Nucleus accumbens (tissue), 56 donors: ENCODE data around the gene PPIL6.
A peak's percentile ranks its signal among the peaks of the same experiment; 100 is the strongest.

ENCODE experiments used
- DNase-seq, 56 donors: peaks; one replicate each; lab custom pipeline; 2025; lab: John Stamatoyannopoulos, UW

Gene PPIL6

DNA sequence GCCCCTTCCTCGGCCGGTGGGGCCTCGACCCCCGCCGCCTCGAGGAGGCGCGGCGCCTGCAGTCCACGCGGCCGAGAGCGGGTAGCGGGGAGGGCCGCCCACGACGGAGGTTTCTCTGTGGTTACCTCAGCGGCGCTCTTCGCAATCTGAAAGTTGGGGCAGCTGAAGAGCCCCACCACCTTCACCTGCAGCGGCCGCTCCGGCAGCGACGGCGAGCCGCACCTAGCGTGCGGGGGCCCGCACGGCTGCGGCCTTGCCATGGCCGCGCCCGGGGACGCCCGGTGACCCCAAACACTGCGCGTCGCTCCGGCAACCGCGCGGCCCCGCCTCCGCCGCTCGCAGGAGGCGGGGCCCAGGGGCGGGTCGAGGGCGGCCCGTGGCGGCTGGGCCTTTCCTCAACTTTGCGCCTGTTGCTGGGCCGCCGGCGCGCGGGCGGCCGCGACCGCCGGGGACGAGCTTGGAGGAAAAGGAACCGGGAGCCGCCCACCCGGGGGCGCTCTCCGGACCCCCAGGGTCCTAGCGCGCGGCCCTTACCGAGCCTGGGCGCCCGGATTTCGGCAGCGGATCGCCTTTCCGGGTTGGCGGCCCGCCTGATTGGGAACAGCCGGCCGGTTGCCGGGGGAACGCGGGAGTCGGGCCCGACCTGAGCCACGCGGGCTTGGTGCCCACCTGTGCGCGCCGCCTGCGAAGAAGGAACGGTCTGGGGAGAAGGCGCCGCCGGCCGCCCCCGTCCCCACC, at the start of gene PPIL6, which contains the start of gene SMPD2:
TSS of gene PPIL6 (minus strand) at position 298 of the 738 bp plus-strand sequence. CDS start at position 260, 38 bp downstream.
TSS of gene SMPD2 (plus strand) at position 394 of the 738 bp plus-strand sequence. CDS start 398 bp downstream, outside the sequence.
- DNase-seq = peak in 54 of 56 donors; percentile 38 to 92 (median 77)

DNA sequence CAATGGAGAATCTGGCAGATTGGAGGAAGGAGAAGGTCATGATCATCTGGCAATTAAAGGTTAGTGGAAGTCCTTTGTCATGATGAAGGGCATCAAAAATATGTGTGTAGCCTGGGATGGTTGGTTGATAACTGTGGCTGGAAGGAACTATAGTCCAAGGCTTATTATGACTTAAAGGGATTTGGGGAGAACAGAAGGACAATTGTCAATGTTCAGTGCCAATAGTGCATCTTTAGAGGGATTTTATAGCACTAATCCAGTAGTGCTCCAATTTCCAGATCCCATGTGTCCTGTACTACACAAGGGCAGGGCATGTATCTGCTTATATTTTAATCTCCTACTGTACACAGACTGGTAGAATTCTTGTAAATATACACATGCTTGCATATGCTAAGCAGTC, 47.6 kb upstream of the PPIL6 start:
- no peak for DNase-seq

DNA sequence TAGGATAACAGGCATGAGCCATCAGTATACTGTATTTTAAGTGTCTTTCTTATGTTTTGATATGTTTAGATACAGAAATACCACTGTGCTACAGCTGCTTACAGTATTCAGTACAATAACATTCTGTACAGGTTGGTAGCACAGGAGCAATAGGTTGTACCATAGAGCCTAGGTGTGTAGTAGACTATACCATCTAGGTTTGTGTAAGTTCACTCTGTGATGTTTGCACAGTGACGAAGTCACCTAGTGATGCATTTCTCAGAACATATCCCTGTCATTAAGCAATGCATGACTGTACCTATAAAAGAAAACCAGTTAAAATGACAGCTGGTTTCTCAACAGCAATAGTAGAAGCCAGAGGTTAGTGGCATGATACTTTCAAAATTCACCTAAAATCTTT, 45.6 kb upstream of the PPIL6 start:
- DNase-seq = no peak

DNA sequence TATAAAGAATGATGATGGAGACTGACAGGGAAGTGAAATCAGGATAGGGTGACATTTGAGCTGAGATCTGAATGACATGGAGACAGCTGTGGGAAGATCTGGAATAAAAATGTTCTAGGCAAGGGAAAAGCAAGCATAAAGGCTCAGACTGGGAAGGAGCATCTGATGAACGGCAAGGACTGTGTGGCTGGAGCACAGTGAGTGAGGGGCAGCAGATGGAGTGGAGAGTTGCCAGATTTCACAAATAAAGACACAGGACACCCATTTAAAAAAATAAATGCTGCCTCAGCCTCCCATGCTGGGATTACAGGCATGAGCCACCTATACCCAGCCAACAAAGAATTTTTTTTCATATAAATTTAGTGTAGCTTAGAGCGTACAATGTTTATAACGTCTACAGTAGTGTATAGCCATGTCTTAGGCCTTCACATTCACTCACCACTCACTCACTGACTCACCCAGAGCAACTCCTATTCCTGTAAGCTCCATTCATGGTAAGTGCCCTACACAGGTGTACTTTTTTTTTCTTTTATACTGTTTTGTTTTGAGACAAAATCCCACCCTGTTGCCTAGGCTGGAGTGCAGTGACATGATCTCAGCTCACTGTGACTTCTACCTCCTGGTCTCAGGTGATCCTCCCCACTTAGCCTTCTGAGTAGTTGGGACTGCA, 45.0 kb upstream of the PPIL6 start:
- DNase-seq = no peak

DNA sequence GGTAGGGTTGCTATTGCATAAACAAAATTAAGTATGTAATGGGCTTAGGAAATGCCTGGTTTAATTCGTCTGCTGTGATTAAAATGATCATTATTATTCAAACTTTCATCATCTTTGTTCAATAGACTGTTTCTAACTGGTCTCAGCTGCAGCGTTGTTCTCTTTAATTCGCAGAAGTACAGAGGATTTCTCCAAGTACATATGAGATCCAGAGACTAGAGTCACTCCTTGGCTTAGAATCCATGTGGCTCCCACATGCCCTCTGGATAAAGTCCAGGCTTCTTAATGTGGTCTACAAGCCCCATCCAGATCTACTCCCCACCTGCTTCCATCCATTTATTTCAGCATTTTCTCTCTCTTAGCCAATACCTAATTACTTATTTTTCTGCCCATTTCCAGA, 43.7 kb upstream of the PPIL6 start:
- no peak for DNase-seq

DNA sequence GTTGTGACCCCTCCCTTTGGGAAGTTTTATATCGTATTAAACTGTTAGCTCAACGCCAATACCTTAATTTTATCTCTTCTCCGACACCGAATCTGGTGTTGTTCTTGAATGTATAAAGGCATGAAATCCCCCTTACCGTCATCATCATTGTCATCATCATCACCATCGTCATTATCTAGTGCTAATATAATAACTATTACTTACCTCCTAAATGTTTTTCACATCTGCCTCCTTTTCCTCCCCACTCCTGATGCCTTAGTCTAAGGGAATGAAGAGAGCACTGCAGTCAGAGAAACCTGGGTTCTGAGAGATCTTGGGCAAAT, 43.3 kb upstream of the PPIL6 start:
- DNase-seq = no peak

DNA sequence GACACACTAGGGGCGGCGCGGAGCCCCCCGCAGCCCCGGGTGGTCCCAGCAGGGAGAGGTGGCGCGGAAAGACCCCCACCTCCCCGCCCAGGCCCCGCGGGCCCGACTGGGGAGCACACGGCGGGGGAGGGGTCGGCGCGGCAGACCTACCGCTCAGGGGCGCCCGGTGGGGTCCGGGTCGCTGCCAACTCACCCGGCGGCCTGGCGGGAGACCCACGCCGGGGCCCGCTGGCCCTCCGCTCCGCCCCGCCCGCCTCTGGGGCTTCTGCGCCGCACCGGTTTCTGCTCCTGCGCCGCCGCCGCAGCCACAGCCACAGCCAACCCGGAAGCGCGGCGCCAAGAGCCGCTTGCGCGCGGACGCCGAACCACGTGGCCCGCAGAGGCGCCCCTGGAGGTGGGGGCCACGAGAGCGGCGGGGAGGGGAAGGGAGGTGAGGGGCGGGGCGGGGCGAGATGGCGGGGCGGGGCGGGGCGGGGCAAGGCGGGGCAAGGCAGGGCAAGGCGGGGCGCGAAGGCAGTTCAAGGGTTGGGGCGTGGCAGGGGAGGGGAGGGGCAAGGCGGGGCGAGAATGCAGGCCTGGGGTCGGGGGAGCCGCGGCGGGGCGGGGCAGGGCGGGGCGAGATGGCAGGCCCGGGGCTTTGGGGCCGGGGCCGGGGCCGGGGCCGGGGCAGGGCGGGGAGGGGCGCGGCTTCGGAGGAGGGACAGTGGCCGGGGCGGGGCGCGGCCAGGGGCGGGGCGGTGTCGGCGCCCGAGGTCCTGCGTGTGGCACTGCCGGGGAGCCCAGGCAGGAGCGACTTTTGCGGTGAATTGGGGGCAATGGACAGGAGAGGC, 42.7 kb upstream of the PPIL6 start, which contains the start of gene ZBTB24:
TSS of gene ZBTB24 (minus strand) at position 315 of the 830 bp plus-strand sequence. CDS start 1,193 bp downstream, outside the sequence.
- DNase-seq = peak in 55 of 56 donors; percentile 47 to 93 (median 84)

DNA sequence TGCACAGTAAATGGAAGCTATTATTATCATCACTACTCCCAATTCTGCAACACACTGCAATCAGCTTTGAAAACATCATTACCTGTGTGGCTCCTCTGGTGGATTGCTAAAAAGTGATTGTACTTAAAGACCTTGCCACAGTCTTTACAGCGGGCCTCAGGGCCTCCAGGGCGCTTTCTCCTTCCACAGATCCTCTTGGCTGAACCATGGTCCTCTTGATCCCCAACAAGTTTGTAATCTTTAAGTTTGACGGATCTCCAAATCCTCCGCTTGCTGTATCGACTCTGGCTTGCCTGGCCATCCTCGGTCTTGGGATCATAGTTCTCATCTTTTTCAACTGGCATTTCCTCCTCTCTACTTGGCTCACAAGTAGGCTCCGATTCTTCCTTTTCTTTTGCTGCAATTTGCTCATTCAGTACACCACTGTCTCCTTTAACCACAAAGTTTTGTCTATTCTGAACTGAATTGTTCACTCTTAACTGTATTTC, 40.6 kb upstream of the PPIL6 start:
- DNase-seq = no peak

DNA sequence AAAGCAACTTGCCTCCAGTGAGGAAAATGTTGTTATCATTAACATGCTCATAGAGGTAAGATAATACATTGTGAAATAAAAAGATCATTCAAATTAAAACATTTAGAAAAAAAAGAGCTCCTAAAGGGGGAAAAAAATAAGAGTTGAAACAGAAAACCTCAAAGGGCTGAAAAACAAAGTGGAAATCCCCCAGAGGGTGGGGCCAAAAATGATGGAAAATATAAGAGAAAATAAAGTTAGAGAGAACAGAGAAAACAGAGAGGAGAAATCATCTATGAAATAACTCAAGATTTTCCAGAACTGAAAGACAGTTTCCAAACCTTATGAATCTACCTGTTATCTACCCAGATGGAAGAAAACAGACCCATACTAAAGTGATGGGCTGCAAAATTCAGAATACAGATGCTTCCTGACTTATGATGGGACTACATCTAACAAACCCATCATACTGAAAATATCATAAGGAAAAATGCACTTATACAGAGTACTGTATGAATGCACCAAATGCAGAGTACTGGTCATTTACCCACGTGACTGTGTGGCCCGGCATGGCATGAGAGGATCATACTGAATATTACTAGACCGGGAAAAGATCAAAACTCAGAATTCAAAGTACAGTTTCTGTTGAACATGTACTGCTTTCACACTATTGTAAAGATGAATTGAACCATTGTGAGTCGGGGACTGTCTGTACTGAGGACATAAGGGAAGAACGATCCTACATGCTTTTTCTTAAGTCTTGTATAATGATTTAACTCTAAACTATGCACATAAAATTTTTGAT, 38.6 kb upstream of the PPIL6 start:
- DNase-seq = no peak

DNA sequence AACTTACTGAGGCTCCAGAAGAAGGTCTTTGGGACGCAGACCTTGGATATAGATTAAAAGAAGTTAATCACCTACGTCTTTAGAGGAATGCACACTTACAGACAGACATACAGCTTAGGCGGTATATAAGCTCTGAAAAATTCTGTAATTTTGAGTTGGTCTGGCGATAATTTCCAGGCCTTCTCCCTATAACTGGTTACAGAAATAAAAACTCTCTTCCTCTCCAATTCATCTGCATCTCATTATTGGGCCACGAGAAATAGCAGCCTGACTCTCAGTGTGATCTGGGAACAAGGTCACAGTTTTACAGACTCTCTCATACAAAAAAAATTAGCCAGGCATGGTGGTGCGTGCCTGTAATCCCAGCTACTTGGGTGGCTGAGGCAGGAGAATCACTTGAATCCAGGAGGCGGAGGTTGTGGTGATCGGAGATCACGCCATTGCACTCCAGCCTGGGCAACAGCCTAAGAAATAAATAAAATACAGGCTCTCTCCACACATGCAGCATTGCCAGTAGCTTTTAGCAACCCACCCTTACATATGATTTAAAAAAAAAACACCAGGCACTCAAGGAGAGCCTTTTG, 37.9 kb upstream of the PPIL6 start:
- DNase-seq = no peak

DNA sequence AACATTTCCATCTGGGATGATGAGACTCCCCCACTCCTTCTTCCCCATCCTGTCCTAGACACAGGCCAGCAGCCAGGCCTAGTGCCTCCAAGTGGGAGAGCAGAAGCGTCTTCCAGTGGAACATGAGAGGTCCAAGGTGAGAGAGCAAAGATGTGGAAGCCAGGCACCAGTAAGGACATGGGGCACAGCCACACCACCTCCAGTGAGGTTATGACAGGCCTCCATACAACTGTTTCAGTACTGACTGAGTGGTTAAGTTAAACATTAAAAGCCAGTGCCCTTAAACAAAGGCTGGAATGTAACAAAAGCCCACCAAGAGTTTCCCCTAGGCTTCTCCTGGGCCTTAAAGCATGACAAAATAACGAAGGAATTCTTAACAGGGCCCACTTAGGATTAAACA, 37.3 kb upstream of the PPIL6 start:
- DNase-seq = no peak

DNA sequence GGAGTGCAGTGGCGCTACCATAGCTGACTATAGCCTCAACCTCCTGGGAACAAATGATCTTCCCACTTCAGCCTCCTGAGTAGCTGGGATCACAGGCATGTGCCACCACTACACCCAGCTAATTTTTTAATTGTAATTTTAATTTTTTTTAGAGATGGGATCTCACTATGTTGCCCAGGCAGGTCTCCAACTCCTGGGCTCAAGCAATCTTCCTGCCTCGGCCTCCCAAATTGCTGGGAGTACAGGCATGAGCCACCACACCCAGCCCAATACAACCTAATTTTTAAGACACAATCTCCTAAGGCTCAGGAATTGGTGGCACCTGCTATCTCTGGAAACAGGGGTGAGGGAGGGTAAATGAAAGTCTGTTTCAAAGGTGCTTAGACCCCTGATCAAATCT, 36.8 kb upstream of the PPIL6 start:
- DNase-seq = no peak

DNA sequence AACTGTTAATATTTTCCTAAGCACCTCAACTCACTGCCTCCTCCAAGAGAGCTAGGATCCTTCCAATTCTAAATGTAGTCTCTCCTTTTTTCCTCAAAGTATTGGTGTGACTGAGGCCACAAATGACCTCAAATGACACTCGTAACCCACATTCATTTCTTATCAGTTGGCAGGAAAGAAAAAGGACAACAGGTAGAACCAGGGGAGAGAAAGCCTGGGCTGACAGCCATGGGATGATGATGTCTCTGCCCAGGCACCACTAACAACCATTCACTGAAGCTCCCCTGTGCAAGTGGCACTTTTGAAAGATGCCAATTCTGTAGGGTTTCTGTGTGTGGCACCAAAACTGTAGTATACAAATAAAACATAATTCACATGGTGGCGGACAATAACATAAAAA, 35.2 kb upstream of the PPIL6 start:
- DNase-seq = no peak

DNA sequence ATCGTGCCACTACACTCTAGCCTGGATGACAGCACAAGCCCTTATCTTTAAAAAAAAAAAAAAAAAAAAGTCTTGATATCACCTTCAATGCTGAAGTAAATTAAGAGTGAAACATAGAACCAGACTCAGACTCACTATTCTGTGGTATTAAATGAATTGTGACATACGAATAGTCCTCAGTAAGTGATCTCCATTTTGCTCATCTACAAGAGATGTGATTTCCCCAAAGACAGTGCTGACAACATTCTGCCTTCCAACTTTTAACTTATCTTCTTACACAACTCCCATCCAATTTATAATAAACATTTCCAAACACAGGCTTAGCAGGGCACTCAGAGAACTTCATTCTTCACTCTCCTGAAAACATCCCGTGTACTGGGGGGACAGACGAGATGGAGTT, 34.6 kb upstream of the PPIL6 start:
- DNase-seq = no peak

DNA sequence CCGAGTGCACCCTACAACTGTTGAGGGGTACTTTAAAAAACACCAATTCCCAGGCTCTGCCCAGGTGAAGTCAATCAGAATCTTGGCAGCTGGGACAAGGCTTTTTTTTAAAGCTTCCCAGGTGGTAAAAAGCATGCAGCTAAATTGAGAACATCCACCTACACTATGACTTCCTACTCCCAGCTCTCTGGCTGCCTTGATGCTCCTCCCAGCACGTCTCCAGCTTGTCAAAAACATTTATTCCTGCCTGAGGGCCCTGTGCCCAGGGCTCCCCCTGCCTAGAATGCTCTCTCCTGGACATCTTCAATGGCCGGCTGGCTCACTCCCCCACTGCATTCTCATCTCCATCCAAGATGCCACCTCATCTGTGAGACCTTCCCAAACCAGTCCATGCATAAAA, 32.7 kb upstream of the PPIL6 start:
- DNase-seq = peak in 20 of 56 donors; percentile 12 to 65 (median 44)

DNA sequence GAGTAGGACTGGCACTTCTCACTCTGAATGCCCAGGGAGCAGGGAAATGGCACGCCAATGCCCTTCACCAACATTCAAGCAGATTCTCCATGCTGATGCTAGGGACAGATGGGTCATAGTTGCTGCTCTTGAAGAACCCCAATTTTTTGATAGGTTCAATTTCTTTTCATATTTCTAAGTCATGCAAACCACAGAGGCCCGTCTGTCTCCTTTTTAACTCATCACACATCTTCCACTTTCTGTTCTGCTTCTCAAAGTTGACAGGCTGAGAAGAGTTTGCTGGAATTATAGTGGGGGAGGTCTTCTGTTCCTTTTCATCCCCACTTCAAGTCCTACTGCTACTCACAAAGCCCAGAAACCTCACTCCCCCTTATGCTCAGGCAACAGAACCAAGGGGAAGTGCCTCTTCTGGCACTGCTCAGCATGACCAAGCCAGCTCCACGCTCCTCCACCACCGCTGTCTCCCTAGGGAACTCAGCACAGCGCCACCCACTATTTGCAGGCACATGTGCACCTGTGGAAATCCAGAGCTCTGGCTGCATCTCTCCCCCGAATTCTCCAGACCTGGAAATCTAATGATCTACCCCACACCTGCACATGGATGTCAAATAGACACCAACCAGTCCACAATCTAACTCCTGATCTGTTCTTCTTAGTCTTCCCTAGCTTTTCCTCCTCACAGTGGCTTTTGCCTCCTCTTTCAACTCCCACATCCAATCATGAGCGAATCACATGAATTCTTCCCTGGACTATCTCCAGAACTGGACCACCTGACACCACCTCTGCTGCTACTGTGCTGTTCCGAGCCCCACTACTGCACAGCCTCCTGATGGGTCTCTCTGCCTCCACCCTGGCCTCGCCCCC, 31.9 kb upstream of the PPIL6 start:
- peak in 18 of 56 donors; percentile 13 to 72 (median 42) for DNase-seq

DNA sequence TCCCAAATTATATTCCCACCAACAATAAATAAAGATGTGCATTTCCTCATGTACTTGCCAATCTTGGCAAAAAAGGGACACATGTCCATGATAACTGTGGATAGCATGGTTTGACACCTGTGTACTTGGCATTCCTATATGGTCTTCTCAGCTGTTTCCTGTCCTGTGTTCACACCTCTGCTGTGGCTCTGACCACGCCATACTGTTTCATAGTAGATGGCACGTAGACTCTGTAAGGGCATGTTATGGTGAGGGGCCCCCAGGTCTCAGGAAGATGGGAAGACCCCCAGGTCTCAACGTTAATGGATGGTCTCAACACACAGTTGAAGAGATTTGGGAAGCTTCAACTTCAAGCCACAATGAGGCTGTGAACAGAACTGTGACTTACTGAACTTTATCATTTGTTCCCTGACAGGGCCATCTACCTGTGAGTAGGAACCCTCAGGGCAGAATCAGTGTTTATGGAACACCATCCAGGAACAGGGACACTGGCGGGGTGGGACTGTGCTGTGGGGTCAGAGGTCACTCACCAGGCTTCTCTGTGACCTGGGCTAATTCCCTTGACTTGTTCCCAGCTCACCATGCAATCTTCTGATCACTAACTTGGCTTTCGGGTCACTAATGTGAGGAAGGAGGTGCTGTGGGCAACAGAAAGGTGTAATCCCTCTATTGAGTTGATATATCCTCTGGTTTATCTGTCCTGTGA, 30.8 kb upstream of the PPIL6 start:
- DNase-seq = no peak

DNA sequence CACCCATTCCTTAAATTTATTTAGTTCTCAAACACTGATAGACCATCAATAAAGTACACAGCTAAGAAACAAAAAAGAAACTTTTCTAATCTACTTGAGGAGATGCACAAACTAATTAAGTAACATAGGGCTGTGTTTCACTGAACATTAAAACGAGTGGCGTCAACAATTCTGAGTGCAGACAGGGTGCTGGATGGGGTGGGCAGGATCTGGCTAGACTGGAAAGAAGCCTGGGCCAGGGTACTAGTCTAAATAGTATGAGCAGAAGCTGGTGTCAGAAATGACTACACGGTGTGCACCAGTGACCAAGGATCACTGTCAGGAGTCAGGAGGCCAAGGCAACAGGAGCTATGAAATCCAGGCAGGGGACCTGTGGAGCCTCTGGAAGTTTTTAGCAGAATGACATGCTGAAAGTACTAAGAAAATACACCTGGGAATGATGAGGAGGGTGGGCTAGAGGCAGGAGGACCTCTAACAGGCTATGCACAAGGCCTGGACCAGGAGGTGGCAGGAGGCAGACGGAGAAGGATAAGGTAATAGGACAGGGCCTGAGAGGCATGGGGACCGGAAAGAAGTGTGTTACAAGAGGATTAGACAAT, 29.3 kb upstream of the PPIL6 start:
- DNase-seq = no peak
